Mesenchymal stem cell (in vitro differentiated cells and primary cell): Measurements from ENCODE around the gene SLC35E4.

Experiments
- DNase-seq: peaks from one replicate; pipeline ENCODE4 v3.0.0-alpha.2; 2013
- H2AFZ ChIP-seq: one replicate; pipeline ENCODE4 v1.6.1; 2013; ENCODE audit warnings: low read depth, mild to moderate bottlenecking, control low read depth, inconsistent platforms, low read length, moderate library complexity
- H2AK5ac ChIP-seq: 2 replicates; pipeline ENCODE4 v1.6.1; 2013; ENCODE audit warnings: low read length, moderate library complexity, mild to moderate bottlenecking, inconsistent platforms; ENCODE audit not compliant: severe bottlenecking
- H2BK120ac ChIP-seq: one replicate; pipeline ENCODE4 v1.6.1; 2013; ENCODE audit warnings: low read depth, mild to moderate bottlenecking, inconsistent platforms, low read length, moderate library complexity
- H2BK12ac ChIP-seq, 2 experiments: one replicate each; pipeline ENCODE4 v1.6.1; 2013; ENCODE audit warnings: inconsistent platforms in 2 of 2, low read length in 2 of 2, mild to moderate bottlenecking in 2 of 2, moderate library complexity in 2 of 2, control low read depth in 1 of 2
- H2BK15ac ChIP-seq: one replicate; pipeline ENCODE4 v1.6.1; 2013; ENCODE audit warnings: mild to moderate bottlenecking, low read depth, inconsistent platforms; ENCODE audit not compliant: poor library complexity, severe bottlenecking
- H2BK5ac ChIP-seq: 2 replicates; pipeline ENCODE4 v1.6.1; 2013; ENCODE audit warnings: low read depth, mild to moderate bottlenecking, low read length, control low read depth, inconsistent platforms; ENCODE audit not compliant: poor library complexity, severe bottlenecking
- H3K14ac ChIP-seq, 2 experiments: one replicate each; pipeline ENCODE4 v1.6.1; 2013; ENCODE audit warnings: inconsistent platforms in 2 of 2, low read length in 2 of 2, control low read depth in 1 of 2, mild to moderate bottlenecking in 1 of 2, moderate library complexity in 1 of 2
- H3K18ac ChIP-seq, 2 experiments: one replicate each; pipeline ENCODE4 v1.6.1; 2013; ENCODE audit warnings: inconsistent platforms in 2 of 2, low read length in 2 of 2, control low read depth in 1 of 2, low read depth in 1 of 2, mild to moderate bottlenecking in 1 of 2
- H3K23ac ChIP-seq, 2 experiments: one replicate each; pipeline ENCODE4 v1.6.1; 2013; ENCODE audit warnings: inconsistent platforms in 2 of 2, low read length in 2 of 2, mild to moderate bottlenecking in 2 of 2, moderate library complexity in 2 of 2, control low read depth in 1 of 2
- H3K27ac ChIP-seq: 2 replicates; pipeline ENCODE4 v1.5.1; 2013; ENCODE audit warnings: mild to moderate bottlenecking, moderate library complexity, low read length, control low read depth, inconsistent platforms; ENCODE audit not compliant: poor library complexity, severe bottlenecking
- H3K27me3 ChIP-seq, 2 experiments: 2 replicates each; pipeline versions ENCODE4 v1.6.1 to v1.7.0; 2013; ENCODE audit warnings: low read length in 2 of 2, mild to moderate bottlenecking in 2 of 2, moderate library complexity in 2 of 2, control low read depth in 1 of 2, inconsistent platforms in 1 of 2; ENCODE audit not compliant: control insufficient read depth in 1 of 2, insufficient read depth in 1 of 2
- H3K36me3 ChIP-seq, 2 experiments: 2 replicates each; pipeline versions ENCODE4 v1.6.1 to v1.7.0; 2013; ENCODE audit warnings: low read length in 2 of 2, control low read depth in 1 of 2, inconsistent platforms in 1 of 2, low read depth in 1 of 2, mild to moderate bottlenecking in 1 of 2; ENCODE audit not compliant: insufficient read depth in 2 of 2, control insufficient read depth in 1 of 2
- H3K4ac ChIP-seq, 2 experiments: one replicate each; pipeline ENCODE4 v1.6.1; 2013; ENCODE audit warnings: inconsistent platforms in 2 of 2, low read length in 2 of 2, mild to moderate bottlenecking in 2 of 2, moderate library complexity in 2 of 2, control low read depth in 1 of 2, low read depth in 1 of 2
- H3K4me1 ChIP-seq: 2 replicates; pipeline ENCODE4 v1.6.1; 2013; ENCODE audit warnings: low read depth, low read length, control low read depth; ENCODE audit not compliant: control insufficient read depth, insufficient read depth
- H3K4me2 ChIP-seq: 2 replicates; pipeline ENCODE4 v1.6.1; 2013; ENCODE audit warnings: low read length, mild to moderate bottlenecking, inconsistent platforms; ENCODE audit not compliant: poor library complexity, severe bottlenecking
- H3K4me3 ChIP-seq, 2 experiments: 2 replicates each; pipeline versions ENCODE4 v1.5.1 to v1.7.0; 2013; ENCODE audit warnings: low read length in 2 of 2, mild to moderate bottlenecking in 2 of 2, control low read depth in 1 of 2, low read depth in 1 of 2; ENCODE audit not compliant: insufficient read depth in 1 of 2
- H3K79me1 ChIP-seq: replicated peaks from 2 replicates; pipeline ENCODE4 v1.6.1; 2013; ENCODE audit warnings: mild to moderate bottlenecking, control low read depth, low read length, inconsistent platforms; ENCODE audit not compliant: poor library complexity, severe bottlenecking
- H3K9ac ChIP-seq: 2 replicates; pipeline ENCODE4 v1.7.0; 2013; ENCODE audit warnings: mild to moderate bottlenecking, low read length, moderate library complexity
- H3K9me3 ChIP-seq: 2 replicates; pipeline ENCODE4 v1.7.0; 2013; ENCODE audit warnings: mild to moderate bottlenecking, low read length; ENCODE audit not compliant: control insufficient read depth
- H4K8ac ChIP-seq: one replicate; pipeline ENCODE4 v1.6.1; 2013; ENCODE audit warnings: inconsistent platforms, mild to moderate bottlenecking, low read length, moderate library complexity
- H4K91ac ChIP-seq: one replicate; pipeline ENCODE4 v1.6.1; 2013; ENCODE audit warnings: mild to moderate bottlenecking, low read length, inconsistent platforms
- WGBS: methylation state at CpG from one replicate; pipeline ENCODE4 v1.1.7; 2013; ENCODE audit warnings: mixed read lengths; 5-methylcytosine and 5-hydroxymethylcytosine counted together

The SLC35E4 gene

GRCh38 chr22:30694171-30694639 lies 58.6 kb downstream of the SLC35E4 start:
- Histone ChIP-seq H3K14ac (no peak overlapping the region), H3K4me3 (peak overlapping the region; percentile 69 to 82), H3K79me1 (no peaks in the 10 kb centered on the region), H2BK5ac (no peak overlapping the region), H2BK12ac (peak overlapping the region in 1 of 2 experiments; percentile 15), H3K27me3 (peaks cover 0 to 15% of the 10 kb centered on the region in 2 experiments), H3K4ac (no peak overlapping the region), H2BK120ac (no peak overlapping the region), H3K23ac (peak overlapping the region in 1 of 2 experiments; percentile 46), H4K8ac (peak overlapping the region; percentile 73), H3K4me1 (peaks cover 11% of the 10 kb centered on the region), H3K18ac (peak overlapping the region in 1 of 2 experiments; percentile 11), H3K9me3 (no peaks in the 10 kb centered on the region), H2BK15ac (no peak overlapping the region), H3K36me3 (no peaks in the 10 kb centered on the region), H2AK5ac (no peak overlapping the region), H3K27ac (no peak overlapping the region), H3K9ac (peak overlapping the region; percentile 80), H4K91ac (no peak overlapping the region), H2AFZ (peak overlapping the region; percentile 43), H3K4me2 (peak overlapping the region; percentile 93)
- peak; percentile 11 for DNase-seq
- 4% methylated on average over 30 of the region's 38 CpGs for WGBS

DNA sequence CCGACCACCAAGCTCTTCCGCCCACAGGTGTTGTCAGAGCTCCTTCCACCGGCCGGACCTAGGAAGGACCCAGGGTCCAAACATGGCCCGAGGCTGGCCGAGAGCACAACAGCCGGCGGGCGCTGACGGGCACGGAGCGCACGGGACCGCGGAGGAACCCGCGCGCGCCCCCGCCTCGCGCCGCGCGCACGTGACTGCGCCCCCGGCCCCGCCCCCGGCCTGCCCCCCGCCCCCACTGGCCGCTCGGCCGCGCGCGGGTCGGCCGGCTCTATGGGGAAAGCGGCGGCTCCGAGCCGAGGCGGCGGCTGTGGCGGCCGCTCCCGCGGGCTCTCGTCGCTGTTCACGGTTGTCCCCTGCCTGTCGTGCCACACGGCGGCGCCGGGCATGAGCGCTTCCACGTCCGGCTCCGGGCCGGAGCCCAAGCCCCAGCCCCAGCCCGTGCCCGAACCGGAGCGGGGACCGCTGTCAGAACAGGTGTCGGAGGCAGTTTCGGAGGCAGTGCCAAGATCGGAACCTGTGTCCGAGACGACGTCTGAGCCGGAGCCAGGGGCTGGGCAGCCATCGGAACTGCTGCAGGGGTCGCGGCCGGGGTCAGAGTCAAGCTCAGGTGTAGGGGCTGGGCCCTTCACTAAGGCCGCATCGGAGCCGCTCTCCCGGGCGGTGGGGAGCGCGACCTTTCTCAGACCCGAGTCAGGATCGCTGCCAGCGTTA lies 59.2 kb downstream of the SLC35E4 start, which contains the start of gene OSBP2:
Gene OSBP2, plus strand, starts transcription at position 235 of the 711 bp plus-strand sequence. Its CDS starts 36 bp downstream, at position 271.
- Histone ChIP-seq H3K27ac (no peak within 1 kb of the TSS), H2BK5ac (no peak within 1 kb of the TSS), H3K36me3 (no peaks in the 10 kb centered on the region), H3K4me1 (peaks cover 11% of the 10 kb centered on the region), H3K4ac (no peak within 1 kb of the TSS), H3K4me3 (peak within 1 kb of the TSS; percentile 69 to 82), H3K27me3 (peaks cover 0 to 15% of the 10 kb centered on the region in 2 experiments), H4K8ac (peak within 1 kb of the TSS; percentile 73), H4K91ac (no peak within 1 kb of the TSS), H3K14ac (no peak within 1 kb of the TSS), H3K18ac (peak within 1 kb of the TSS in 1 of 2 experiments; percentile 46), H3K79me1 (no peaks in the 10 kb centered on the region), H3K9me3 (no peaks in the 10 kb centered on the region), H3K9ac (peak within 1 kb of the TSS; percentile 81), H3K23ac (peak within 1 kb of the TSS in 1 of 2 experiments; percentile 91), H3K4me2 (peak within 1 kb of the TSS; percentile 99), H2AK5ac (no peak within 1 kb of the TSS), H2AFZ (peak within 1 kb of the TSS; percentile 67), H2BK120ac (peak within 1 kb of the TSS; percentile 38), H2BK12ac (peak within 1 kb of the TSS in 1 of 2 experiments; percentile 59), H2BK15ac (no peak within 1 kb of the TSS)
- no peak for DNase-seq
- 2% methylated on average over 58 of the region's 88 CpGs for WGBS

DNA sequence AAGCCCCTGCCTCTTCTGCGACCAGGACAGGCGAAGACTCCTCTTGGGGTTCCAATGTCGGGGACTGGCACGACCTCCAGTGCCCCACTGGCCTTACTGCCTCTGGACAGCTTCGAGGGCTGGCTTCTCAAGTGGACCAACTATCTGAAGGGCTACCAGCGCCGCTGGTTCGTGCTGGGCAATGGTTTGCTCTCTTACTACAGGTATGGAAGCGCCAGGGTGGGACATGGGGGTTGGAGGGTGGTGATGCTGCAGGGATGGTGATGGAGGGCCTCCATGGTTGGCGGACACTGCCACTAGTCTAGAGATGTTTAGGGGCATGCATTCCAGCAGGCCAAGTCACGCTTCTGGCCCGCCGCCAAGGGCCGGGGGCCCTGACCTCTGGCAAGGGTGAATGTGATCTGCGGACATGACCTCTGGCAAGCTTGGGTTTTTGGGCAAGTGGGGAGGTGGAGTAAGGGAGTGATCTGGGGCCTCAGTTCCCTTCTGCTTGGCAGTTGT lies 59.8 kb downstream of the SLC35E4 start:
- DNase-seq = no peak
- Histone ChIP-seq H3K4me2 (peak overlapping the region; percentile 99), H3K23ac (peak overlapping the region in 1 of 2 experiments; percentile 2), H3K27ac (no peak overlapping the region), H3K14ac (no peak overlapping the region), H3K4me3 (peak overlapping the region in 1 of 2 experiments; percentile 82), H2BK5ac (no peak overlapping the region), H3K18ac (no peak overlapping the region), H3K4ac (no peak overlapping the region), H4K91ac (no peak overlapping the region), H3K27me3 (peaks cover 0 to 15% of the 10 kb centered on the region in 2 experiments), H3K36me3 (no peaks in the 10 kb centered on the region), H3K9me3 (no peaks in the 10 kb centered on the region), H4K8ac (no peak overlapping the region), H2AFZ (no peak overlapping the region), H2AK5ac (no peak overlapping the region), H2BK15ac (no peak overlapping the region), H3K9ac (peak overlapping the region; percentile 81), H3K79me1 (no peaks in the 10 kb centered on the region), H2BK12ac (no peak overlapping the region), H2BK120ac (no peak overlapping the region), H3K4me1 (peaks cover 11% of the 10 kb centered on the region)
- WGBS = 76% methylated on average over 15 of the region's 15 CpGs
